GM19035 (cell line): ENCODE results near the gene NBPF26.
A peak's percentile ranks its signal among the peaks of the same experiment; 100 is the strongest.
"Not testable (repeated sequence)": the region's sequence is repeated elsewhere in the genome, so short reads cannot be mapped to it uniquely, and the experiment has no call there.

ENCODE experiments used
- ATAC-seq: cut with Tn5 transposase; IDR thresholded peaks from one replicate; pipeline ENCODE4 v1.9.1; 2021; ENCODE audit not compliant: unreplicated experiment

Gene NBPF26

DNA sequence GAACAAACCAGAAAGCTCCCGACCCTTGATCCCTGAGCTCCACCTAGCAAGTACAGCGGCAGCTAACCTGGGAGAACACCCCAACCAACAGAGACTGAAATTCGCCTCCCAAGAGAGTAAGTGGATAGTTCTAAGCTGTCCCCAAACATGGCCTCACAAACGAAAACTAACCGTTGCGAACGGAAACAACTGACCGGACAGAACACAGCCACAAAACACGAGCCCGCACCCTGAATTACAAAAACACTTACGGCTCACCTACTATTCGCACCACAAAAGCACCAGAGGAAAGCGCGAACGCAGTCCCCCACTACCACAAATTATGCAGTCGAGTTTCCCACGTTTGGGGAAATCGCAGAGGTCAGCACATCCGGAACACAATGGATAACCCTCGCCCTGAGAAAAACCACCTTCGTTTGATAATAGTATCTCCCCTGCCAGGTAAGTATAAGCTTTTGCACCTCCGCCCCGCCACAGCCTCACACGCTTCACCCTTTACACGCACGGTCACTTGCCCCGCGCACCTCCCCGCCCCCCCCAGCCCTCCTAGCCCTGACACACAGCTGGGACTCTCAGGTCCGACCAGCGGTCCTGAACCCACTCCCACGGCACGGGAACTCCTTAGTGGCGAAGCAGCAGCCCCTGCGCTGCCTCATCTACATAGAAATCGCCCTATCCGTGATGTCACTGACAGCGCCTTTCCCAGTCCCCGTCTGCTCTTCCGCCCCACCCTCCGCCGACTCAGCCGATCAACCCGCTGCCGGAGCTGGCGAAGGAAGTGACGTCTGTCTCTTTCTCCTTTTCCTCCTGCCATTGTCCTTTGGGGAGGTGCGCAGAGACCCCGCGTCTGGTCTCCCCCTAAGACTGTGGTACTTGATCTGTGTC is 127.0 kb downstream of the NBPF26 start:
- peak; percentile 91 for ATAC-seq

DNA sequence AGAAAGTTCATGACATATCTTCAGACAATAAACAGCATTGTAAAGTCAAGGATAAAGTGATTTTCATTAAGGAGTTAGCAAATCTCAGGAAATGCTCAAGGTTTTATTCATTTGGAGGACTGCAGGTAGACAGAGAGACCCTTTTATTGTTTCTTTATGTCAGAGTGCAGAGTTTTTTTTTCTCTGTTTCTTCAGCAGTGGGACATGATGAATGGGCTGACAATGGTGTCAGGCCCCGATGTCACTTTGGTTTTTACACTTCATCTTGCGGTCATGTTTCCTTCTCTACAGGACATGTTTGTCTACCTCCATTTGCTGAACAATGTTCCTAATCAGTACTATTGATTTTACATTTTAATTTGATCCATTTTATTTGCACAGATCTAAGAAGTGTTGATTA is 134.4 kb downstream of the NBPF26 start:
- not testable (repeated sequence) for ATAC-seq

DNA sequence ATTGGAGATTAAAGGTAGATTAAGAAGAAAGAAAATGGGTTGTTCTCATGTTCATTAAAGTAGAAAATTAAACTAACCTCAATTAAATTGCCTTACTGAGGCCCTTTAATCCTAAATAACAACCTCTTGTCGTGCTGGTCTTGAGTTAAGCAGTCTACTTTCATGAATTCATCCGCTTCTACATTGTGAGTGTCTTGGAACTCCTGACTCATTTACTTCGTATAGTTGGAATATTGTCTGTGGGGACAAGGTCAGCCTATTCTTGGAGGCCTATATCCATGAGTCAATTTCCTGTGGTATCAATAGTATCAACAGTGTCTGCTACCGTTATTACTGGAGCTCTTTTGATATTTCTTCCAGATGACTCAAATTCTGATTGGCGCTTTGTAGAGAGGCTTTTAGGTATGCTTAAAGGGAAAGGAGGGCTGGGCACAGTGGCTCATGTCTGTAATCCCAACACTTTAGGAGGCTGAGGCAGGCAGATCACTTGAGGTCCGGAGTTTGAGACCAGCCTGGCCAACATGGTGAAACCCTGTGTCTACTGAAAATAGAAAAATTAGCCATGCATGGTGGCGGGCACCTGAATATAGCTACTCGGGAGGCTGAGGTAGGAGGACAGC is 136.0 kb downstream of the NBPF26 start:
- not testable (repeated sequence) for ATAC-seq

DNA sequence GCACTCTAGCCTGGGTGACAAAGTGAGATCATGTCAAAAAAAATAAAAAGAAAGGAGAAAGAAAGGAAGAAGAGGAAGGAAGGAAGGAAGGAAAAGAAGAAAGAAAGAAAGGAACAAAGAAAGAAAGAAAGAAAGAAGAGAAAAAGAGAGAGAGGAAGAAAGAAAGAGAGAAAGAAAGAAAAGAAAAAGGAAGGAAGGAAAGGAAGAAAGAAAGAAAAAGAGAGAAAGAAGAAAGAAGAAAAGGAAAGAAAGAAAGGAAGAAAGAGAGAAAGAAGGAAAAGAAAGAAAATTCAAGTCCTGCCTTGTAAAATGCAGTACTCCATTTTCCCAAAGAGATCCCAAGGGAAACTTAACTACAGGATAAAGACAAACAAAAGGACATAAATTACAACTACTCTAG is 154.5 kb downstream of the NBPF26 start:
- ATAC-seq, result not testable (repeated sequence)

DNA sequence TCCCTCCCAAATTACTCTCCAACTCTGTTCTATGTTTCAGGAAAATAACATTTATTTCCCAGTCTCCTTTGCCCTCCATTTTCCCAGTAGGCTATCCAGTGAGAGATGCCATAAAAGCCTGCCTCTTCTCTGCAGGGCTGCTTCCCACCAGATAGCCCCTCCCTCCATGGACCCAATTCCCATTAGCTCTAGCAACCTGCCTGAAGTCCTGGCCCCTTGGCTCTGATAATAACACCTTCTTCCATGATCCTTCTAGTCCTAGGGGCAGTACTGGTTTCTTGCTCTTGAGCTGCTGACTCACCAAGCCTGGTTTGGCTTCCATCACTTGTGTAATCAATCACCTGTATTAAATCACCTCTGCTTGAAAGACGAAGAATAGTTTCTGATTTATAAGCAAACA is 156.3 kb downstream of the NBPF26 start:
- ATAC-seq, result not testable (repeated sequence)

DNA sequence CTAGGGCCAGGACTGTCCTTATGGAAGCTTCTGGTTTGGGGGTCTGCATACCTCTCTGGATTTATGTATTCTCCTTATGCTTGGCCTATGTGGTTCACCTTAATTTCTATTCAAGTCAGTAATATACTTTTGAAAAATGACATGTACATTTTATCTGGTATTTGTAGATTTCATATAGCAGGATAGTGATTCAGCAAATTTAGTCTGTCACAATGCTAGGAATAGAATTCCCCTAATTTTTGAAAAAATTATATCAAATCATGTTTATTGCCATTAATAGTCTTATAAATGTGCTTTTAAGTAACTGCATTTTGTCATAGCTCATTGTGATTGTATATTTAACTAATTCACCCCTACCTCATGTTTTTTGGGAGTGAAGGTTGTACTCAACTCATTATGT is 158.2 kb downstream of the NBPF26 start:
- ATAC-seq, result not testable (repeated sequence)
